ENCODE measurements around the gene AHI1.

Gene AHI1

DNA sequence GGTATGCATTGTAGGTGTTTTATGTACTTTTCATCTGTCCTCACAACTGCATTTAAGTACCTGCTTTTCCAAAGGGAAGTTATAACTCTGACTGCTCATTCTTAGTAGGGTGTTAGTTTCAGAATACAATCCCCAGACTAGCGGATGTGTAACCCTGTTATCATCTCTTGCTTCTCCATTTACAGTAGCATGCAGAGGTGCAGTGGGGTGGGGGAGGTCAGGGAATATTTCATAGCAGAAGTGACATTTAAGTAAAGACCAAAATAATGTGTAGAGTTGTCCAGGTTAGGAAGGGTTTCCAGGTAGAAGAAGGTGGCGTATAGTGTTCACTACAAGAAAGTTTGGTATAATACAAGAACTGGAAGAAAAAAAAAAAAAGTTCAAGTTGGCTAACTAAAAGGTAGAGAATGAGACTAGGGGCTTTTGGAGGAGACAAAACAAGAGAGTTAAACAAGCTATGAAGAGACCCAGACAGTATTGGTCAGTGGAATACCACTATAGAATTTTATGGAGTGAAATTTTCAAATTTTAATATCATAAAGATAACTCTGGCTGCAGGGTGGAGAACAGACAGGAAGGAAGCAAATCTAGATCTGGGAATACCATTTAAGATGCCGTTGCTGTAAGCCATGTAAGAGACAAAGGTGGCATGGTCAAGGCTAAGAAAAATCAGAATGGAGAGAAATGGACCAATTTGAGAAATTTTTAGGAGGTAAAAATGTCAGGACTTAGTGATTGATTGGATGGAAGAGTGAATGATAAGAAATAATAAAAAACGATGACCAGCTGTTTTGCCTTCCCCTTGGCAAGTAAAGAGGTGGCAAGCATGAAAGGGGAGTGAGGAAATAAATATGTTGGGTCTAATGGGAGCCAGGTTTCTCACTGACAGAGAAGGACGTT, 2.2 kb upstream of the AHI1 start:
- Histone ChIP-seq H2AK5ac (ENCODE audit: low read length, severe bottlenecking) (no peak overlapping the region), H3K79me1 (replicated peaks; ENCODE audit: low read length, poor library complexity, severe bottlenecking) (peaks cover 8% of the 10 kb centered on the region), H3K4ac (ENCODE audit: low read depth in 1 of 2, low read length in 2 of 2) (peak overlapping the region in 1 of 2 experiments; percentile 26), H4K91ac (ENCODE audit: low read length) (no peak overlapping the region), H3K27ac (ENCODE audit: low read length, poor library complexity, severe bottlenecking) (no peak overlapping the region), H2BK120ac (ENCODE audit: low read depth, low read length) (no peak overlapping the region), H3K4me1 (ENCODE audit: control insufficient read depth, insufficient read depth, low read depth, low read length) (no peaks in the 10 kb centered on the region), H3K14ac (ENCODE audit: low read length in 2 of 2) (no peak overlapping the region), H2BK5ac (ENCODE audit: low read depth, low read length, poor library complexity, severe bottlenecking) (no peak overlapping the region), H3K4me2 (ENCODE audit: low read length, poor library complexity, severe bottlenecking) (no peak overlapping the region), H2BK15ac (ENCODE audit: low read depth, poor library complexity, severe bottlenecking) (no peak overlapping the region), H3K4me3 (ENCODE audit: insufficient read depth in 1 of 2, low read depth in 1 of 2, low read length in 2 of 2) (no peak overlapping the region), H3K36me3 (ENCODE audit: control insufficient read depth in 1 of 2, insufficient read depth in 2 of 2, low read depth in 1 of 2, low read length in 2 of 2) (peaks cover 0 to 9% of the 10 kb centered on the region in 2 experiments), H3K27me3 (ENCODE audit: control insufficient read depth in 1 of 2, insufficient read depth in 1 of 2, low read length in 2 of 2) (no peaks in the 10 kb centered on the region), H3K9ac (ENCODE audit: low read length) (no peak overlapping the region), H3K23ac (ENCODE audit: low read length in 2 of 2) (no peak overlapping the region), H2AFZ (ENCODE audit: low read depth, low read length) (no peak overlapping the region), H3K9me3 (ENCODE audit: control insufficient read depth, low read length) (no peaks in the 10 kb centered on the region), H2BK12ac (ENCODE audit: low read length in 2 of 2) (peak overlapping the region in 1 of 2 experiments; percentile 18), H3K18ac (ENCODE audit: low read depth in 1 of 2, low read length in 2 of 2) (peak overlapping the region in 1 of 2 experiments; percentile 34), H4K8ac (ENCODE audit: low read length) (no peak overlapping the region)
- DNase-seq = no peak
- WGBS = 96% methylated on average over 5 of the region's 5 CpGs

DNA sequence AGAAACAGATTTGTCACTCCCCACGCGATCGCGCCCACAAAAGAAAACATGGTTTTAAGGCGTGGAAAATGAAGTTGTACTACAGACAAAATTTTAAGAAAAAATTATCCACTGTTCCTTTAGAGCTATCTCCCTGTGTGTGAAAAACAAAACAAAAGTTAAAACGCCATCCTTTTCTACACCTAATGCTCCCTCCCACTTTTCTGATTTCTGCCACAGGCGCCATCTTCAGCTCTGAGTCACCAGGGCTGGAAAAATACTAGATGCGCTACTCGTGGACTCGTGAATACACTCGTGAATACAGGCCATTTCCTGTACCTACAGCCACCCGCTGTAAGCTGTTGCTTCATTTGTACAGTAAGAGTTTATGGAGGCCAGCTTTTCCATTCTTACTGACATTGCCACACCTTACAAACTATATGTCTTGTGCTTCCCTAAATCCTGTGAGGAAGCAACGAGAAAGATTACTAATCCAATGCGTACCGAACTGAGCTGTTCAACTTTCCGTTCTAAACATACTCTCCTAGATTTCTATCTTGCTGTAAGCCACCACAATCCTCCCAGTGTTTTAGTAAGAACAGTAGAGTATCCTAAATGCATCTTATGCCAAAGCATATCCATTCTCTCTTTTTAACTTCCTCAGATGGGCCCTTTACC, 773 bp upstream of the AHI1 start:
- H3K4ac ChIP-seq (ENCODE audit: low read depth in 1 of 2, low read length in 2 of 2) = peak overlapping the region; percentile 46 to 71
- peak overlapping the region; percentile 44 for H2AK5ac ChIP-seq (ENCODE audit: low read length, severe bottlenecking)
- peaks cover 0 to 20% of the 10 kb centered on the region in 2 experiments for H3K36me3 ChIP-seq (ENCODE audit: control insufficient read depth in 1 of 2, insufficient read depth in 2 of 2, low read depth in 1 of 2, low read length in 2 of 2)
- no peaks in the 10 kb centered on the region for H3K9me3 ChIP-seq (ENCODE audit: control insufficient read depth, low read length)
- peak overlapping the region; percentile 89 for H2BK5ac ChIP-seq (ENCODE audit: low read depth, low read length, poor library complexity, severe bottlenecking)
- H3K27me3 ChIP-seq (ENCODE audit: control insufficient read depth in 1 of 2, insufficient read depth in 1 of 2, low read length in 2 of 2) = no peaks in the 10 kb centered on the region
- no peak overlapping the region for H4K91ac ChIP-seq (ENCODE audit: low read length)
- peaks cover 2% of the 10 kb centered on the region for H3K4me1 ChIP-seq (ENCODE audit: control insufficient read depth, insufficient read depth, low read depth, low read length)
- no peak overlapping the region for H2BK12ac ChIP-seq (ENCODE audit: low read length in 2 of 2)
- DNase-seq = peak; percentile 97
- peak overlapping the region; percentile 19 for H4K8ac ChIP-seq (ENCODE audit: low read length)
- H3K79me1 ChIP-seq (replicated peaks; ENCODE audit: low read length, poor library complexity, severe bottlenecking) = peaks cover 8% of the 10 kb centered on the region
- H2BK120ac ChIP-seq (ENCODE audit: low read depth, low read length) = peak overlapping the region; percentile 90
- H2AFZ ChIP-seq (ENCODE audit: low read depth, low read length) = peak overlapping the region; percentile 97
- peak overlapping the region in 1 of 2 experiments; percentile 22 for H3K23ac ChIP-seq (ENCODE audit: low read length in 2 of 2)
- peak overlapping the region in 1 of 2 experiments; percentile 51 for H3K14ac ChIP-seq (ENCODE audit: low read length in 2 of 2)
- WGBS = 8% methylated on average over 15 of the region's 16 CpGs
- peak overlapping the region; percentile 81 to 82 for H3K18ac ChIP-seq (ENCODE audit: low read depth in 1 of 2, low read length in 2 of 2)
- H3K4me3 ChIP-seq (ENCODE audit: insufficient read depth in 1 of 2, low read depth in 1 of 2, low read length in 2 of 2) = peak overlapping the region; percentile 93 to 97
- peak overlapping the region; percentile 95 for H3K27ac ChIP-seq (ENCODE audit: low read length, poor library complexity, severe bottlenecking)
- peak overlapping the region; percentile 84 for H3K4me2 ChIP-seq (ENCODE audit: low read length, poor library complexity, severe bottlenecking)
- H2BK15ac ChIP-seq (ENCODE audit: low read depth, poor library complexity, severe bottlenecking) = peak overlapping the region; percentile 88
- peak overlapping the region; percentile 99 for H3K9ac ChIP-seq (ENCODE audit: low read length)

GRCh38 chr6:135496800-135497411, 634 bp downstream of the AHI1 start:
- Histone ChIP-seq H2AFZ (ENCODE audit: low read depth, low read length) (peak overlapping the region; percentile 97), H2BK12ac (ENCODE audit: low read length in 2 of 2) (no peak overlapping the region), H2AK5ac (ENCODE audit: low read length, severe bottlenecking) (no peak overlapping the region), H3K9me3 (ENCODE audit: control insufficient read depth, low read length) (no peaks in the 10 kb centered on the region), H2BK5ac (ENCODE audit: low read depth, low read length, poor library complexity, severe bottlenecking) (no peak overlapping the region), H2BK120ac (ENCODE audit: low read depth, low read length) (no peak overlapping the region), H3K4me3 (ENCODE audit: insufficient read depth in 1 of 2, low read depth in 1 of 2, low read length in 2 of 2) (peak overlapping the region; percentile 93 to 97), H3K36me3 (ENCODE audit: control insufficient read depth in 1 of 2, insufficient read depth in 2 of 2, low read depth in 1 of 2, low read length in 2 of 2) (peaks cover 0 to 30% of the 10 kb centered on the region in 2 experiments), H3K4me1 (ENCODE audit: control insufficient read depth, insufficient read depth, low read depth, low read length) (peaks cover 2% of the 10 kb centered on the region), H3K27me3 (ENCODE audit: control insufficient read depth in 1 of 2, insufficient read depth in 1 of 2, low read length in 2 of 2) (no peaks in the 10 kb centered on the region), H3K4ac (ENCODE audit: low read depth in 1 of 2, low read length in 2 of 2) (peak overlapping the region in 1 of 2 experiments; percentile 92), H3K79me1 (replicated peaks; ENCODE audit: low read length, poor library complexity, severe bottlenecking) (peaks cover 6% of the 10 kb centered on the region), H3K18ac (ENCODE audit: low read depth in 1 of 2, low read length in 2 of 2) (peak overlapping the region in 1 of 2 experiments; percentile 81), H2BK15ac (ENCODE audit: low read depth, poor library complexity, severe bottlenecking) (no peak overlapping the region), H3K14ac (ENCODE audit: low read length in 2 of 2) (peak overlapping the region in 1 of 2 experiments; percentile 98), H3K23ac (ENCODE audit: low read length in 2 of 2) (peak overlapping the region in 1 of 2 experiments; percentile 89), H4K91ac (ENCODE audit: low read length) (no peak overlapping the region), H4K8ac (ENCODE audit: low read length) (no peak overlapping the region), H3K9ac (ENCODE audit: low read length) (peak overlapping the region; percentile 99), H3K4me2 (ENCODE audit: low read length, poor library complexity, severe bottlenecking) (peak overlapping the region; percentile 84), H3K27ac (ENCODE audit: low read length, poor library complexity, severe bottlenecking) (peak overlapping the region; percentile 46)
- 13% methylated on average over 6 of the region's 9 CpGs for WGBS
- DNase-seq = no peak

Data from mesenchymal stem cell (in vitro differentiated cells and primary cell).